ENCODE measurements around the gene FBN1. TPM values are rescaled to one million over a fixed set of nuclear protein-coding genes. Genes with fewer than 3 reads are reported as not detected.

FBN1 gene
- 10 to 100 TPM in 3 of 4 donors, 1 to 10 TPM in 1; 3.9 to 87.0 (median 23.4) TPM for total RNA-seq

- Histone ChIP-seq H3K36me3 (no peaks in the 10 kb centered on the region), H3K27ac (peak within 1 kb of the TSS; percentile 75 to 93 (median 86)), H3K27me3 (peaks cover 0 to 34% (median 3%) of the 10 kb centered on the region in 4 donors), H3K4me3 (peak within 1 kb of the TSS; percentile 48 to 78 (median 65)), H3K9me3 (no peaks in the 10 kb centered on the region), H3K4me1 (peaks cover 3 to 51% (median 13%) of the 10 kb centered on the region in 3 donors)
- WGBS, 2 donors: 0% methylated on average over 14 of the region's 66 CpGs; no CpG with 5 or more reads in 1 of the 2 donors
- DNase-seq: peak; percentile 1
- TF ChIP-seq CTCF (IDR thresholded peaks at IDR 0.05) (no peak), POLR2A (IDR thresholded peaks at IDR 0.05) (peak in 2 of 4 donors; percentile 65 to 68)
- intact Hi-C loops (cut with DNase I): no loop called here
These were observed at the start of gene FBN1 for GRCh38 chr15:48645558-48646330. TSS of gene FBN1 (minus strand) at chr15:48645709. CDS start at chr15:48644769, 940 bp downstream.

- Histone ChIP-seq H3K9me3 (no peaks in the 10 kb centered on the region), H3K4me3 (no peak overlapping the region), H3K4me1 (no peaks in the 10 kb centered on the region), H3K36me3 (no peaks in the 10 kb centered on the region), H3K27ac (no peak overlapping the region), H3K27me3 (no peaks in the 10 kb centered on the region)
- intact Hi-C loops (cut with DNase I): no loop called here
- TF ChIP-seq CTCF (IDR thresholded peaks at IDR 0.05): no peak
- TF ChIP-seq POLR2A (IDR thresholded peaks at IDR 0.05): no peak
- no peak for DNase-seq
These were observed 48.0 kb upstream of the FBN1 start for GRCh38 chr15:48693484-48693883.

GRCh38 chr15:48688493-48688892 is 43.0 kb upstream of the FBN1 start:
- TF ChIP-seq CTCF (IDR thresholded peaks at IDR 0.05) (no peak), POLR2A (IDR thresholded peaks at IDR 0.05) (no peak)
- Histone ChIP-seq H3K9me3 (no peaks in the 10 kb centered on the region), H3K4me3 (no peak overlapping the region), H3K27ac (no peak overlapping the region), H3K36me3 (no peaks in the 10 kb centered on the region), H3K27me3 (no peaks in the 10 kb centered on the region), H3K4me1 (peaks cover 0 to 2% (median 0%) of the 10 kb centered on the region in 3 donors)
- no peak for DNase-seq
- WGBS, 2 donors: 35 to 84% methylated on average over 2 of the region's 2 CpGs
- intact Hi-C loops (cut with DNase I): no loop called here

- DNase-seq: no peak
- no peaks in the 10 kb centered on the region for H3K9me3 ChIP-seq
- intact Hi-C loops (cut with DNase I): no loop called here
- H3K4me1 ChIP-seq: peaks cover 0 to 12% (median 0%) of the 10 kb centered on the region in 3 donors
- H3K4me3 ChIP-seq: no peak overlapping the region
- WGBS, 2 donors: 88 to 89% methylated on average over 1 to 4 of the region's 4 CpGs
- TF ChIP-seq CTCF (IDR thresholded peaks at IDR 0.05) (no peak), POLR2A (IDR thresholded peaks at IDR 0.05) (no peak)
- no peak overlapping the region for H3K27ac ChIP-seq
- no peaks in the 10 kb centered on the region for H3K36me3 ChIP-seq
- H3K27me3 ChIP-seq: no peaks in the 10 kb centered on the region
These were observed 38.7 kb upstream of the FBN1 start for GRCh38 chr15:48683991-48684765.

Measured in esophagus squamous epithelium (tissue), 5 donors.